Body of pancreas (tissue), 4 donors: ENCODE data around the gene HOXB9. TPM values are rescaled to one million over a fixed set of nuclear protein-coding genes. Genes with fewer than 3 reads are reported as not detected.

Experiments
- ATAC-seq: fragments of 150-250 bp; one replicate; pipeline ENCODE4 v1.9.1; 2016
- DNase-seq, 4 donors: peaks; one replicate each; pipeline ENCODE4 v3.0.0-alpha.2; 2019
- H3K27ac ChIP-seq, 4 donors: fragments of 200-600 bp; sonication (generic); 1 replicate in 3 of 4; 2 replicates in 1 of 4; pipeline versions ENCODE4 v1.5.1 to v1.6.1; 2016 to 2019; ENCODE audit warnings: mild to moderate bottlenecking in 1 of 4, mixed read lengths in 1 of 4, moderate library complexity in 1 of 4
- H3K27me3 ChIP-seq, 2 donors: fragments of 200-600 bp; sonication (generic); one replicate each; pipeline ENCODE4 v1.6.0; 2016; ENCODE audit warnings: mild to moderate bottlenecking in 1 of 2
- H3K36me3 ChIP-seq, 2 donors: fragments of 200-600 bp; sonication (generic); replicated peaks in 1 of 2; 2 replicates each; pipeline ENCODE4 v1.5.1; 2016; ENCODE audit warnings: low read depth in 2 of 2; ENCODE audit not compliant: insufficient read depth in 1 of 2
- H3K4me1 ChIP-seq: fragments of 200-600 bp; sonication (generic); one replicate; pipeline ENCODE4 v1.6.0; 2016
- H3K4me3 ChIP-seq, 2 donors: fragments of 200-600 bp; sonication (generic); 1 replicate in 1 of 2; 2 replicates in 1 of 2; pipeline ENCODE4 v1.5.1; 2016 to 2019
- H3K9me3 ChIP-seq, 3 donors: fragments of 200-600 bp; sonication (generic); 1 replicate in 2 of 3; 2 replicates in 1 of 3; pipeline ENCODE4 v1.5.1; 2016
- POLR2A ChIP-seq, 3 donors: fragments of 450-650 bp; IDR thresholded peaks; one replicate each; pipeline ENCODE4 v1.6.1; 2016; ENCODE audit warnings: antibody characterized with exemption in 3 of 3, mild to moderate bottlenecking in 2 of 3
- WGBS, 2 donors: methylation state at CpG; one replicate each; pipeline ENCODE4 v1.1.5; 2017; 5-methylcytosine and 5-hydroxymethylcytosine counted together
- intact Hi-C: fragments of 100-400 bp; cut with DNase I; formaldehyde crosslinking; loops from one replicate; pipeline ENCODE4 v1.15.1; 2023
- total RNA-seq, 2 donors: library from RNA; depleted of rRNA; stranded (reverse); fragments of >200 nt; gene quantifications; one replicate each; pipeline ENCODE4 v1.1.0, GENCODE V29; 2016
- TF ChIP-seq, protein P1 (sequence below), 7 experiments: fragments of 450-650 bp in 4 of 7; fragments of 200-600 bp in 3 of 7; sonication (generic) in 3 of 7; IDR thresholded peaks; one replicate each; pipeline ENCODE4 v1.5.1; 2016 to 2019; ENCODE audit warnings: antibody characterized with exemption in 7 of 7

Gene HOXB9
- total RNA-seq, 2 donors from 2014 or later, result not detected

DNA sequence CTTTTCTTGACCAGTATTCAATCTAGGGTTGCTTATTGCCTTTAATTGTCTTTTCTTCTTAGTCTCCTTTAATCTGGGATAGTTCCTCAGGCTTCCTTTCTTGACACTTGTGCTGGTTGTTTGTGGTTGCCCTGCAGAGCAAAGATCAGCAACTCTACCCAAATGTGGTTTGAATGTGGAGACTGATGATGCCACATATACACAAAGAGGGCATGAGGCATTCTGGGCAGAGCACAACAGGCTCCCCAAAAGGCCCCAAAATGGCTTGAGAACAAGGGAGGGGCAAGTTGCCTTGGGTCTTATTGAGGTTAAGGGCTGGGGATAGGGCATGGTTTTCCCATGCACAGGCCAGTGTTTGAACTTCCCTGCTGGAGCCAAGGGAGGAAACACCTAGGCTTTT lies 29.8 kb upstream of the HOXB9 start:
- no peaks in the 10 kb centered on the region for H3K36me3 ChIP-seq
- no peak for TF ChIP-seq POLR2A (IDR thresholded peaks at IDR 0.05)
- TF ChIP-seq, protein P1, sequence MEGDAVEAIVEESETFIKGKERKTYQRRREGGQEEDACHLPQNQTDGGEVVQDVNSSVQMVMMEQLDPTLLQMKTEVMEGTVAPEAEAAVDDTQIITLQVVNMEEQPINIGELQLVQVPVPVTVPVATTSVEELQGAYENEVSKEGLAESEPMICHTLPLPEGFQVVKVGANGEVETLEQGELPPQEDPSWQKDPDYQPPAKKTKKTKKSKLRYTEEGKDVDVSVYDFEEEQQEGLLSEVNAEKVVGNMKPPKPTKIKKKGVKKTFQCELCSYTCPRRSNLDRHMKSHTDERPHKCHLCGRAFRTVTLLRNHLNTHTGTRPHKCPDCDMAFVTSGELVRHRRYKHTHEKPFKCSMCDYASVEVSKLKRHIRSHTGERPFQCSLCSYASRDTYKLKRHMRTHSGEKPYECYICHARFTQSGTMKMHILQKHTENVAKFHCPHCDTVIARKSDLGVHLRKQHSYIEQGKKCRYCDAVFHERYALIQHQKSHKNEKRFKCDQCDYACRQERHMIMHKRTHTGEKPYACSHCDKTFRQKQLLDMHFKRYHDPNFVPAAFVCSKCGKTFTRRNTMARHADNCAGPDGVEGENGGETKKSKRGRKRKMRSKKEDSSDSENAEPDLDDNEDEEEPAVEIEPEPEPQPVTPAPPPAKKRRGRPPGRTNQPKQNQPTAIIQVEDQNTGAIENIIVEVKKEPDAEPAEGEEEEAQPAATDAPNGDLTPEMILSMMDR (IDR thresholded peaks at IDR 0.05), result no peak
- H3K4me1 ChIP-seq, result no peaks in the 10 kb centered on the region
- peaks cover 0 to 5% of the 10 kb centered on the region in 2 donors for H3K27me3 ChIP-seq
- no peaks in the 10 kb centered on the region for H3K9me3 ChIP-seq
- intact Hi-C loops, result no loop called here
- no peak overlapping the region for H3K4me3 ChIP-seq
- ATAC-seq (no peak), DNase-seq (no peak)
- no peak overlapping the region for H3K27ac ChIP-seq

DNA sequence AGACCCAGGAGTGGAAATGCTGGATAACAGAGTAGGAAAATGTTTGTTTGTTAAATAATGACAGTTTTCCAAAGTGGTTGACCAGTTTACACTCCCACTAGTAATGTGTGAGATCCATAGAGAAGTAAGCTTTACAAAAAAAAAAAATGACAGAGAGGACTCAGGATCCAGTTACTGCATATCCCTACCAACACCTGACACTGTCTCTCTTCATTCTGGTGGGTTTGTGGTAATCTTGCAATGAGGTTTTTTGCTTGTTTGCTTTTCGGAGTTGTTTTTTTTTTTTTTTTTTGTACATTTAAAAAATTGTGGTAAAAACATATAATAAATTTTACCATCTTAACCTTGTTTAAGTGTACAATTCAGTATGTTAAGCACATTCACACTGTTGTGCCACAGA lies 23.6 kb upstream of the HOXB9 start:
- Histone ChIP-seq H3K27me3 (peaks cover 0 to 12% of the 10 kb centered on the region in 2 donors), H3K4me3 (no peak overlapping the region), H3K27ac (no peak overlapping the region), H3K4me1 (peaks cover 13% of the 10 kb centered on the region), H3K36me3 (no peaks in the 10 kb centered on the region), H3K9me3 (no peaks in the 10 kb centered on the region)
- DNase-seq (no peak), ATAC-seq (no peak)
- TF ChIP-seq POLR2A (IDR thresholded peaks at IDR 0.05), result no peak
- intact Hi-C loops, result no loop called here
- WGBS, 2 donors, result 46 to 48% methylated on average over 1 of the region's 1 CpG

DNA sequence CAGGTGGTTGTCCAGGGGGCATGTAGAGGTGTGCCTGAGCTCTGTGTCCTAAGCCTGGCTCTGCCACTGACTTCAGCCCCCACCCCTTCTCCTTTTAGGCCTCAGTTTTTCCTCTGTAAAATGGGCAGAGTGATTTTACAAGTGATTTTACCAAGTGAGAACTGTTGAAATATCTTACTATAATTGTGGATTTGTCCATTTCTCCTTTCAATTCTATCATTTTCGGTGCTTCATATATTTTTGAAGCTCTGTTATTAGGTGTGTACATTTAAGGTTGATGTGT lies 21.7 kb upstream of the HOXB9 start:
- intact Hi-C loops, result no loop called here
- Histone ChIP-seq H3K27ac (no peak overlapping the region), H3K36me3 (no peaks in the 10 kb centered on the region), H3K4me3 (no peak overlapping the region), H3K27me3 (peaks cover 0 to 27% of the 10 kb centered on the region in 2 donors), H3K9me3 (no peaks in the 10 kb centered on the region), H3K4me1 (peaks cover 13% of the 10 kb centered on the region)
- TF ChIP-seq, protein P1 (IDR thresholded peaks at IDR 0.05), result no peak
- TF ChIP-seq POLR2A (IDR thresholded peaks at IDR 0.05), result no peak
- DNase-seq (no peak), ATAC-seq (no peak)
- 25 to 44% methylated on average over 1 of the region's 1 CpG for WGBS, 2 donors

DNA sequence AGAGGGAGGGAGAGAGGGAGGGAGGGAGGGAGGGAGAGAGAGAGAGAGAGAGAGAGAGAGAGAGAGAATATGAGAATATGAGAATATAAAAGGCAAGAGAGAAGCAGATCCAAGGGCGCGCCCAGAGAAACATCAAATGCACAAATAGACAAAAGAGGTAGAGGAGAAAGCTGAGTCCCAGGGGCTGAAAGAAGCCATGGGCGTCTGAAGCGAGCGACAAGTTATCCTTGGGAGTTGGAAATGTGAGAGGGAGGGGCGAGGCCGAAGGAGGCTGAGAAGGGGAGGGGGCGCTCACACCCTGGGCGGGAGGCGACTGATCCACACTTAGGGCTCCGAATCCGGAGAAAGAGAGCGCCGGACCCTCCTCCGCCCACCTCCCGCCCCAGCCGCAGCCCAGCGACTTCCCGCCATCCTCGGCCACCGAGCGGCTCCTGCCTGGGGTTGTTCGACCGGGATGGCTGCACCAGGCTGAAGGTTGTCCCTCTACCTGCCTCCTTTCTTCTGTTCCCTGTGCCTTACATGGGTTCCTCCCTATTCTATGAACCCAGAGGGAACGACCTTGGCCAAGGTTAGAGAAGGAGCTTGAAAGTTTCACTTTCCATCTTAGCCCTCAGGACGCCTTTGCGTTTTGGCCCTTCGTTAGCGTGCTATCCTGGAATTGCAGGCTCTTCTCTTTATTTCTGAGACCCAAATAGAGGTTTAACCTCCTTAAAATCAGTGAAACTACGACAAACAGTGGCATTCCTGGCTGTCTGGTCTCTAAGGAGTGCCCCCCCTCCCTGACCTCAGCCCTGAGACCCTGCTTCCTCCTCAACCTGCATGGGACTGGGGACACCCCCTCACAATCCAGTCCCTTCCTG lies 21.2 kb upstream of the HOXB9 start:
- Histone ChIP-seq H3K27me3 (peaks cover 0 to 33% of the 10 kb centered on the region in 2 donors), H3K36me3 (no peaks in the 10 kb centered on the region), H3K27ac (no peak overlapping the region), H3K9me3 (no peaks in the 10 kb centered on the region), H3K4me1 (peaks cover 16% of the 10 kb centered on the region), H3K4me3 (no peak overlapping the region)
- no peak for TF ChIP-seq POLR2A (IDR thresholded peaks at IDR 0.05)
- TF ChIP-seq, protein P1 (IDR thresholded peaks at IDR 0.05), result no peak
- ATAC-seq (no peak), DNase-seq (no peak)
- WGBS, 2 donors, result 2 to 3% methylated on average over 27 to 30 of the region's 30 CpGs
- intact Hi-C loops, result no loop called here

DNA sequence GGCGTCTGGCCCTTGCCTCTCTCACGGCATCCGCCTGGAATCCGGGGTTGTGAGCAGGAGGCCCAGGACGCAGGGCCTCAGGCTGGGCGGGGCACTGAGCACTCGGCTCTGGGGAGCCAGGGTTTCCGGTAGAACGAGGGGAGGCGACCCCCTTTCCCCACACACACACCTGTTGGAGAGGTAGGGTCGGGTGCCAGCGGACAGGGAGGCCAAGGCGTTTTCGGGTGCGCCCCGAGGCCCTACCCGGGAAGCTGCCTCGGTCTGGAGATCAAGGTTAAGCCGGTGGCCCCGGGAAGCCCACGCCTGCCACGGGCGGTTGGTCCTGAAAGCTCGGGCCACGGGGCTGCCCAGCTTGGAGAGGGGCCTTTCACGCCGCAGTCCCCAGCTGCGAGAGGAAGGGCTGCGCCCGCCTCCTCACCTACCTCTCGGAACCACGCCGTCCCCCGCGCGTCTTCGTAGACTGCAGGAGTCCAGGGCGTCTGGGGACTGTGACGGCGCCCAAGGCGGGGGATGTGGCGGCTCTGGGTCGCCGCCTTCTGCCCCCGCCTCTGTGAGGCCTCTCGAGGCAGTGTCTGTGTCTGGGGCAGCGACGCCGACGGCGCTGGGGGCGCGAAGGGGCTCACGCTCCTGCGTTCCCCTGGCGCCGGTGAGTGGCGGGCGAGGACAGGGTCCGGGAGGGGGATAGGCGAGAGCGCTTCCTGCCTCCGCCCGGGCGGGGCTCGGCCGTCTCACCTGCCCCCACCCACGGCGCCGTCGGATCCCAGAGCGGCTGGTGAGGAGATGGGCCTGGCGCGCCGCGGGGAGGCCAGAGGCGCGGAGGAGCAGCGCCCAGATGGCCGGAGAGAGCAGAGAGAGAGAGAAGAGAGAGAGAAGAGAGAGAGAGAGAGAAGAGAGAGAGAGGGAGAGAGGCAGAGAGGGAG lies 20.3 kb upstream of the HOXB9 start:
- no peaks in the 10 kb centered on the region for H3K9me3 ChIP-seq
- H3K27me3 ChIP-seq, result peaks cover 0 to 37% of the 10 kb centered on the region in 2 donors
- H3K4me3 ChIP-seq, result no peak overlapping the region
- DNase-seq, result no peak
- peaks cover 22% of the 10 kb centered on the region for H3K4me1 ChIP-seq
- intact Hi-C loops, result no loop called here
- 2% methylated on average over 19 to 80 of the region's 80 CpGs for WGBS, 2 donors
- no peak overlapping the region for H3K27ac ChIP-seq
- no peaks in the 10 kb centered on the region for H3K36me3 ChIP-seq
- ATAC-seq, result no peak
- TF ChIP-seq, protein P1 (IDR thresholded peaks at IDR 0.05), result no peak
- TF ChIP-seq POLR2A (IDR thresholded peaks at IDR 0.05), result no peak
